ENCODE data around the gene PGP. TPM values are rescaled to one million over a fixed set of nuclear protein-coding genes. Genes with fewer than 3 reads are reported as not detected.

PGP gene
- total RNA-seq, 4 donors from 2014 or later = 13.1 to 27.0 (median 23.2) TPM

- Histone ChIP-seq H3K4me1 (peaks cover 0 to 28% (median 22%) of the 10 kb centered on the region in 4 donors), H3K9me3 (no peaks in the 10 kb centered on the region), H3K4me3 (peak overlapping the region in 1 of 4 donors; percentile 35), H3K27ac (peak overlapping the region in 1 of 4 donors; percentile 48), H3K27me3 (peaks cover 0 to 17% of the 10 kb centered on the region in 2 donors), H3K36me3 (peaks cover 6 to 76% (median 16%) of the 10 kb centered on the region in 3 donors)
- WGBS, 2 donors = 11 to 13% methylated on average over 8 to 29 of the region's 40 CpGs
- TF ChIP-seq EP300 (IDR thresholded peaks at IDR 0.05) (no peak), POLR2A (IDR thresholded peaks at IDR 0.05) (no peak), CTCF (IDR thresholded peaks at IDR 0.05) (no peak)
- DNase-seq (ENCODE audit: low spot score in 2 of 2) = no peak
Measured at GRCh38 chr16:2237102-2237482, 22.5 kb upstream of the PGP start.

DNA sequence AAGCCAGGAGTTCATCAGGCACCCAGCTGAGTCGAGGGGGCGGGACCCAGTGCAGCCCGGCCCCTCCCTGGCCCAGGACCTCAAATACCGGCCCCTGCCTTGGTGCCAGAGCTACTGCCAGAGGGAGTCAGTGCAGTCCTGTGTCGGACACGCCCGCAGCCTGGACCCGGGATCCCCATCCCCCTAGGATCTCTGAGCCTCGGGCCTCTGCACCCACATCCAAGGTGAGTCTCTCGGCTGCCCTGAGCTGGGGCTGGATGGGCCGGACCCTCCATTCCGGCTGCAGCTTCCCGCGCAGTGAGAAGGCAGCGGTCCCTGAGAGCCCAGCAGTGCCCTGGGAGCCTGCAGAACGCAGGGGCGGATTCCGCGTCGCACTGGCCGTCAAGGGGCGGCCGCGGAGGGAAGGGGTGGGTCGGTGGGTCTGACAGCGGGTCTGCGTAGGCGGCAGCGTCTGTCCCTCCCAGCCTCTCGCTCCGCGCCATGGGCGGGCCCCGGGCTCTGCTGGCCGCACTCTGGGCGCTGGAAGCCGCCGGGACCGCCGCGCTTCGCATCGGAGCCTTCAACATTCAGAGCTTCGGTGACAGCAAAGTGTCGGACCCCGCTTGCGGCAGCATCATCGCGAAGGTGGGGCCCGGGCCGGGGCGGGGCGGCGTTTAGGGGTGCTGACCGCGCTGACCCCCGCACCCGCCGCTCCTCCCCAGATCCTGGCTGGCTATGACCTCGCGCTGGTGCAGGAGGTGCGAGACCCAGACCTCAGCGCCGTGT, 21.9 kb upstream of the PGP start, which contains the start of gene DNASE1L2:
DNASE1L2 (plus strand) TSS at position 108 of the 765 bp plus-strand sequence; CDS start at position 481, 373 bp downstream.
- Histone ChIP-seq H3K9me3 (no peaks in the 10 kb centered on the region), H3K27ac (peak within 1 kb of the TSS in 2 of 4 donors; percentile 40 to 48), H3K27me3 (peaks cover 0 to 17% of the 10 kb centered on the region in 2 donors), H3K4me3 (peak within 1 kb of the TSS in 2 of 4 donors; percentile 0 to 35), H3K4me1 (peaks cover 0 to 28% (median 22%) of the 10 kb centered on the region in 4 donors), H3K36me3 (peaks cover 6 to 76% (median 21%) of the 10 kb centered on the region in 3 donors)
- TF ChIP-seq CTCF (IDR thresholded peaks at IDR 0.05) (no peak), EP300 (IDR thresholded peaks at IDR 0.05) (peak in 1 of 2 donors; percentile 22)
- WGBS, 2 donors = 4 to 15% methylated on average over 11 to 33 of the region's 64 CpGs
- no peak for DNase-seq (ENCODE audit: low spot score in 2 of 2)

DNA sequence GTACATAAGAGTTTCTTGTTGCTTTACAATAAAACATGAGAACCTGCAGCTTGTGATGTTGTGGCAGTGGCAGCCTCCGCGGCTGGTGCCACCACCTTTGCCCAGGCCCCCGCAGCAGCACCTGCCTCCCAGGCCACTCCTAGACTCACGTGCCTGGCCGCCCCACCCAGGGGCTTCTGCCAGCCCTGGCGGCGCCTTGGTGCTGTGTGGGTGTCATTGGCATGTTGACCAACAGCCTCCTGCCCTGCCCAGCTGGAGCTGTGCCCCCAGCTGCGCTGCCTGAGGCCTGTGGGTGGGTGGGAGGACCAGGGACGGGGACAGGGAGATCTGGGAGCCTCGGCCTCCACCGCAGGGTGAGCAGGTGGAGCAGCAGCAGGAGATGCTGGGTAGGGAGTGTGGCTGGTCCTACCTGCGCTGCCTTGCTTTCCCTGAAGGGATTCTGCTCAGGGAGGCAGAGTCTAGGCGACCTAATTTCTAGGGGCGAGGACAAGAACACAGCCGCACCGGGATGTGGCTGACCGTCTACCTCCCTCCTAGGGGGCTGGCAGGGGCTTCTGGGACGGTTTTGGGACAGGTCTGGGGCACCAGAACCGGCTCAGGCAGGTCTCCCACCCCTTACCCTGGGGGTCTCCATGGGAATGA, 21.2 kb upstream of the PGP start:
- Histone ChIP-seq H3K27ac (peak overlapping the region in 2 of 4 donors; percentile 40 to 48), H3K4me1 (peaks cover 0 to 28% (median 22%) of the 10 kb centered on the region in 4 donors), H3K36me3 (peaks cover 6 to 76% (median 22%) of the 10 kb centered on the region in 3 donors), H3K9me3 (no peaks in the 10 kb centered on the region), H3K27me3 (peaks cover 0 to 17% of the 10 kb centered on the region in 2 donors), H3K4me3 (no peak overlapping the region)
- TF ChIP-seq POLR2A (IDR thresholded peaks at IDR 0.05) (no peak), CTCF (IDR thresholded peaks at IDR 0.05) (no peak), EP300 (IDR thresholded peaks at IDR 0.05) (no peak)
- no peak for DNase-seq (ENCODE audit: low spot score in 2 of 2)
- 74% methylated on average over 10 of the region's 19 CpGs; no CpG with 5 or more reads in 1 of the 2 donors for WGBS, 2 donors

GRCh38 chr16:2235234-2235651, 20.6 kb upstream of the PGP start:
- H3K36me3 ChIP-seq = peaks cover 6 to 76% (median 22%) of the 10 kb centered on the region in 3 donors
- no peak overlapping the region for H3K27ac ChIP-seq
- TF ChIP-seq POLR2A (IDR thresholded peaks at IDR 0.05) (no peak), EP300 (IDR thresholded peaks at IDR 0.05) (no peak), CTCF (IDR thresholded peaks at IDR 0.05) (no peak)
- H3K9me3 ChIP-seq = no peaks in the 10 kb centered on the region
- H3K27me3 ChIP-seq = peaks cover 0 to 17% of the 10 kb centered on the region in 2 donors
- H3K4me3 ChIP-seq = no peak overlapping the region
- H3K4me1 ChIP-seq = peaks cover 0 to 28% (median 22%) of the 10 kb centered on the region in 4 donors
- DNase-seq (ENCODE audit: low spot score in 2 of 2) = no peak
- 85 to 91% methylated on average over 23 to 24 of the region's 28 CpGs for WGBS, 2 donors

DNA sequence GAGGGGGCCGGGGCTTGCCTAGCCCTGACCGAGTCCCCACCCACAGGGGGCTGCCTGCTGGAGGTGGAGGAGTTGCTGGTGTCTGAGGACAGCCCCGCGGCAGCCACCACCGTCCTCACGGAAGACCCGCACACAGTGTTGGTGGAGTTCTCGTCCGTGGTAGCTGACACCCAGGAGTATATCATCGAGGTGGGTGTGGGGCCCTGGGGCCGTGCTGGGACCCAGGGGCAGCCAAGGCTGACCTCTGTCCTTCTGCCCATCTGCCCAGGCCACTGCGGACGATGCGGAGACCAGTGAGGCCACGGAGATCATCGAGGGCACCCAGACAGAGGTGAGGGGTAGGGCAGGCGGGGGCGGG, 20.2 kb upstream of the PGP start:
- no peak for DNase-seq (ENCODE audit: low spot score in 2 of 2)
- peaks cover 0 to 17% of the 10 kb centered on the region in 2 donors for H3K27me3 ChIP-seq
- 92 to 100% methylated on average over 2 to 8 of the region's 18 CpGs for WGBS, 2 donors
- TF ChIP-seq EP300 (IDR thresholded peaks at IDR 0.05) = no peak
- no peak for TF ChIP-seq CTCF (IDR thresholded peaks at IDR 0.05)
- TF ChIP-seq POLR2A (IDR thresholded peaks at IDR 0.05) = no peak
- no peak overlapping the region for H3K4me3 ChIP-seq
- H3K27ac ChIP-seq = no peak overlapping the region
- H3K4me1 ChIP-seq = peaks cover 0 to 28% (median 22%) of the 10 kb centered on the region in 4 donors
- no peaks in the 10 kb centered on the region for H3K9me3 ChIP-seq
- peaks cover 6 to 78% (median 24%) of the 10 kb centered on the region in 3 donors for H3K36me3 ChIP-seq
